ENCODE data around the gene BCAR3.
A peak's percentile ranks its signal among the peaks of the same experiment; 100 is the strongest.

The BCAR3 gene

DNA sequence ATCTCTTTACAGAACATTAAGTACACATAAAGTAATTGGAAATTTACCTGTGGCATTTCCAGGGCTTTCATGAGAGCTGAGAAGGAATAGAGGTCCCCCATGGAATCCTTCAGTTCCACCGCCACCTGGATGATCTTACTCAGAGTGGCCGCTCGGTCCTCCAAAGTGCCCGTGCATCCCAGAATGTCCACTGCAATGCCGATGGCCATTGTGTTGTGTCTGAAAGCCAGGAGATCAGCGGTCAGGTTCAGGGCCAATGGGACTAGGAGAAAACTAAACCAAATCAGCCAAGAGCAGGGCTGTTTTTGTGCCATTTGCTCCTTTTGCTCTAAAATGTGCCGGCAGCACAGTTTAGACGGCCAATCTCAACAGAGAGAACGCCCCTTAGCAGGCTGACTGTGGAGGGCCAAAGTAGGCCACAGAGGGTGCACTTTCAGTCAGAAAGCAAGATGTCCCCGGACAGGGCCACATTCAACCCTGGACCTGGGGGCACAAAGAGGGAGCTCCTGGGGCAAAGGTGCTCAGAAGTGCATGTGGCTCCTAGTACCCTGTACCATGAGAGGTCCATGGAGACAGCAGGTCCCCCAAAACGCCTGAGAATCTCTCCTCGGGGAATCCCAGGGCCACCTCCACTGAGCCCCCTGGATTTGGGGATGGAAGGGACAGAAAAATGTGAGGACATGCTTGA is 109.9 kb downstream of the BCAR3 start:
- H3K27ac ChIP-seq (ENCODE audit: poor library complexity, severe bottlenecking) = no peak overlapping the region
- no peaks in the 10 kb centered on the region for H3K4me1 ChIP-seq (ENCODE audit: insufficient read depth, poor library complexity, severe bottlenecking)
- H3K36me3 ChIP-seq (ENCODE audit: low read depth) = peaks cover 98% of the 10 kb centered on the region
- no peak overlapping the region for H3K4me3 ChIP-seq (ENCODE audit: severe bottlenecking)
- H3K9me3 ChIP-seq (ENCODE audit: severe bottlenecking) = no peaks in the 10 kb centered on the region
- ATAC-seq (ENCODE audit: low read depth) (no peak), DNase-seq (ENCODE audit: low spot score) (no peak)
- no peaks in the 10 kb centered on the region for H3K27me3 ChIP-seq (ENCODE audit: insufficient read depth, poor library complexity, severe bottlenecking)
- TF ChIP-seq, protein P1, sequence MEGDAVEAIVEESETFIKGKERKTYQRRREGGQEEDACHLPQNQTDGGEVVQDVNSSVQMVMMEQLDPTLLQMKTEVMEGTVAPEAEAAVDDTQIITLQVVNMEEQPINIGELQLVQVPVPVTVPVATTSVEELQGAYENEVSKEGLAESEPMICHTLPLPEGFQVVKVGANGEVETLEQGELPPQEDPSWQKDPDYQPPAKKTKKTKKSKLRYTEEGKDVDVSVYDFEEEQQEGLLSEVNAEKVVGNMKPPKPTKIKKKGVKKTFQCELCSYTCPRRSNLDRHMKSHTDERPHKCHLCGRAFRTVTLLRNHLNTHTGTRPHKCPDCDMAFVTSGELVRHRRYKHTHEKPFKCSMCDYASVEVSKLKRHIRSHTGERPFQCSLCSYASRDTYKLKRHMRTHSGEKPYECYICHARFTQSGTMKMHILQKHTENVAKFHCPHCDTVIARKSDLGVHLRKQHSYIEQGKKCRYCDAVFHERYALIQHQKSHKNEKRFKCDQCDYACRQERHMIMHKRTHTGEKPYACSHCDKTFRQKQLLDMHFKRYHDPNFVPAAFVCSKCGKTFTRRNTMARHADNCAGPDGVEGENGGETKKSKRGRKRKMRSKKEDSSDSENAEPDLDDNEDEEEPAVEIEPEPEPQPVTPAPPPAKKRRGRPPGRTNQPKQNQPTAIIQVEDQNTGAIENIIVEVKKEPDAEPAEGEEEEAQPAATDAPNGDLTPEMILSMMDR (IDR thresholded peaks at IDR 0.05; ENCODE audit: poor library complexity, severe bottlenecking) = no peak

DNA sequence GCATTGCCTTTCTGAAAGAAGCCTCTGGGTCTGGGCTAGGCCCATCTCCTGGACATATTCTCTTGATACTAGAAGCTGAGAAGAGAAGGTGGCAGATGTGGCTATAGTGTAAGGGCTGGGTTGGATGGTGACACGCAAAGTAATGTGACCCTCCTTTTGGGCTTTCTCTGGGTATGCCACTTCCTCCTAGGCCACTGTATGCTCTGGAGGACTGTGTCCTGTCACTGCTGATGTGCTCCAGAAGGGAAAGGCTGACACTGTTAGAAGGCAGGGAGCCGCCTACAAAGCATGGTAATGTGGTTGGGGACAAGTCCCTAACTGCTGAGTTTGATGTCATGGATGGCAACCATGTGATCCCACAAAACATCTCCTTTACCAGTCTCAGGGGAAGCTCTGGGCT is 112.1 kb downstream of the BCAR3 start:
- no peaks in the 10 kb centered on the region for H3K9me3 ChIP-seq (ENCODE audit: severe bottlenecking)
- TF ChIP-seq, protein P1 (IDR thresholded peaks at IDR 0.05; ENCODE audit: poor library complexity, severe bottlenecking) = no peak
- no peak overlapping the region for H3K27ac ChIP-seq (ENCODE audit: poor library complexity, severe bottlenecking)
- peaks cover 98% of the 10 kb centered on the region for H3K36me3 ChIP-seq (ENCODE audit: low read depth)
- no peak overlapping the region for H3K4me3 ChIP-seq (ENCODE audit: severe bottlenecking)
- DNase-seq (ENCODE audit: low spot score) = no peak
- no peaks in the 10 kb centered on the region for H3K4me1 ChIP-seq (ENCODE audit: insufficient read depth, poor library complexity, severe bottlenecking)
- H3K27me3 ChIP-seq (ENCODE audit: insufficient read depth, poor library complexity, severe bottlenecking) = no peaks in the 10 kb centered on the region
- ATAC-seq (ENCODE audit: low read depth) = no peak

DNA sequence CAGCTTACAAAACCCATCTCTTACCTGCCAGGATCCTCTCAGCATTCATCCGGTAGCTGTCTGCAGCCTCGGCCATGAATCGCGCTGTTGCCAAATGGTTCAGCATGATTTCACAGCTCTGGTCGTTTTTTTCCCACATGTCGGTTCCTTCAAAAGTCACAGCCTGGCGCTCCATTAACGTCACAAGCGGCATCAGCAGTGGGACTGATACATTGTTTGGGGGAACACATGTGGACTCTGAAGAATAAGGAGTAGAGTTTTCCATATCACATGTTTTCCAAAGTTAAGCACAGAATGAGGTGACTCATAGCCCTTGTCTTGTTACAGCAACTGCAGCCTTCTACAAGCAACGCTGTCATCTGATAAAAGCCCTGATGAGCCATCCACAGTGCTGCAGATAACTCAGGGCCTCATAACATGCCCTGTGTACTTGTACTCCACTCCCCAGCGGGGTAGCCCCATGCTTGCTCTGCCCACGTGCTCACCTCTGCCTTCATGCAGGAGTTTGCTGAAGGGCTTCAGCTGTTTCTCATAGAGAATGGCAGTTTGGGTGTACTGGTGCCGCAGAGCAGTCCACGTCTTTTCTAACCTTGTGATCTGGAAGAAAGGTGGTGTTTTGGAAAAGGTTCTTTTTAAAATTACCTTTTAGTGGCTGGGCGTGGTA is 114.2 kb downstream of the BCAR3 start:
- peak; percentile 68 for ATAC-seq (ENCODE audit: low read depth)
- Histone ChIP-seq H3K4me3 (ENCODE audit: severe bottlenecking) (no peak overlapping the region), H3K27me3 (ENCODE audit: insufficient read depth, poor library complexity, severe bottlenecking) (no peaks in the 10 kb centered on the region), H3K9me3 (ENCODE audit: severe bottlenecking) (no peaks in the 10 kb centered on the region), H3K4me1 (ENCODE audit: insufficient read depth, poor library complexity, severe bottlenecking) (no peaks in the 10 kb centered on the region), H3K27ac (ENCODE audit: poor library complexity, severe bottlenecking) (peak overlapping the region; percentile 31), H3K36me3 (ENCODE audit: low read depth) (peaks cover 97% of the 10 kb centered on the region)
- TF ChIP-seq, protein P1 (IDR thresholded peaks at IDR 0.05; ENCODE audit: poor library complexity, severe bottlenecking) = no peak
- no peak for DNase-seq (ENCODE audit: low spot score)

DNA sequence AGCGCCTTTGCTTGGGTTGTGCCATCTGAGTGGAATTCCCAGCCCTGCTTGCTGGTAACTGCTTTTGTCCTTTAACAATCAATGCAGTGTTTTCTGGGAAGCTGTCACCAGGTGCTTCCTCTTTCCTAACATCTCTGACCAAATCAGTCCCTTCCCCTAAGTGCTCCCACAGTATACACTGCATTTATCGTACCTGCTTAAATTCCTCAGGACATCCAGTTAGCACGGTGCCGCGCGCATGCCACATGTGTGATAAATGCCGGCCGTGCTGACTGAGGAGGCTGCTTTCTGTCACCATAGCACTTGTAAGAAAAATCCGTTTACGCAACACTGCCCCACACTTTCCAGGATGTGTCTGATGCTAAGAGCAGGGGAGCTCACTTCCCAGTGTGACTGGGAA is 115.4 kb downstream of the BCAR3 start:
- Histone ChIP-seq H3K9me3 (ENCODE audit: severe bottlenecking) (no peaks in the 10 kb centered on the region), H3K27me3 (ENCODE audit: insufficient read depth, poor library complexity, severe bottlenecking) (no peaks in the 10 kb centered on the region), H3K36me3 (ENCODE audit: low read depth) (peaks cover 97% of the 10 kb centered on the region), H3K27ac (ENCODE audit: poor library complexity, severe bottlenecking) (no peak overlapping the region), H3K4me1 (ENCODE audit: insufficient read depth, poor library complexity, severe bottlenecking) (no peaks in the 10 kb centered on the region), H3K4me3 (ENCODE audit: severe bottlenecking) (no peak overlapping the region)
- ATAC-seq (ENCODE audit: low read depth) (no peak), DNase-seq (ENCODE audit: low spot score) (no peak)
- TF ChIP-seq, protein P1 (IDR thresholded peaks at IDR 0.05; ENCODE audit: poor library complexity, severe bottlenecking) = no peak

All from RWPE2 (cell line).